PC-3 (cell line): ENCODE data around the gene GP9.

ENCODE experiments used
- EZH2 ChIP-seq: fragments of 300-600 bp; sonication (generic); IDR thresholded peaks from one replicate; pipeline ENCODE4 v1.6.1; 2017; ENCODE audit warnings: antibody characterized with exemption, mild to moderate bottlenecking, low read length; ENCODE audit not compliant: unreplicated experiment
- EZH2phosphoT487 ChIP-seq: fragments of 300-600 bp; sonication (generic); IDR thresholded peaks from 2 replicates; pipeline ENCODE4 v1.6.1; 2018; ENCODE audit warnings: mild to moderate bottlenecking, antibody characterized with exemption, low read length, borderline replicate concordance
- TF ChIP-seq, protein P1 (sequence below): fragments of 300-600 bp; sonication (generic); conservative IDR thresholded peaks from 2 replicates; pipeline ENCODE4 v1.5.1; 2017; ENCODE audit warnings: antibody characterized with exemption, low read depth, mild to moderate bottlenecking, low read length

DNA sequence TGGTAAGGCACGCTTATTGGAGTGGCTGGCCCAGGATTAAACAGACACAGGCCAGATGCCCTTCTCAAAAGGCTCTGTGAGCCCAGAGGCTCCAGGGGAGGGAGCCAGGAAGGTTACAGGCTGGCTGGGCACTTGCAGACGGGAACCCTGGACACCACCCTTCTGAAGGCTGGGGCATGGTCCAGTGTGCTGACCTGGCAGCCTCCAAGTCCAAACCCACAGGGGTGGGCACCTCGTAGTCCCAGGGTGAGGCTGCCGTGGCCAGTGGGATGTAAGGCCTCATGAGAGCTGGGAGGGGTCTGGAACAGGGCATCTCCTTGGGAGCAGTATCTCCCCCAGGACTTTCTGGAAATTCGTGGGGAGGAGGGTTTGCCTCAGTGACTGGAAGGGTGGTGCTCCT, 39.9 kb upstream of the GP9 start:
- TF ChIP-seq, protein P1, sequence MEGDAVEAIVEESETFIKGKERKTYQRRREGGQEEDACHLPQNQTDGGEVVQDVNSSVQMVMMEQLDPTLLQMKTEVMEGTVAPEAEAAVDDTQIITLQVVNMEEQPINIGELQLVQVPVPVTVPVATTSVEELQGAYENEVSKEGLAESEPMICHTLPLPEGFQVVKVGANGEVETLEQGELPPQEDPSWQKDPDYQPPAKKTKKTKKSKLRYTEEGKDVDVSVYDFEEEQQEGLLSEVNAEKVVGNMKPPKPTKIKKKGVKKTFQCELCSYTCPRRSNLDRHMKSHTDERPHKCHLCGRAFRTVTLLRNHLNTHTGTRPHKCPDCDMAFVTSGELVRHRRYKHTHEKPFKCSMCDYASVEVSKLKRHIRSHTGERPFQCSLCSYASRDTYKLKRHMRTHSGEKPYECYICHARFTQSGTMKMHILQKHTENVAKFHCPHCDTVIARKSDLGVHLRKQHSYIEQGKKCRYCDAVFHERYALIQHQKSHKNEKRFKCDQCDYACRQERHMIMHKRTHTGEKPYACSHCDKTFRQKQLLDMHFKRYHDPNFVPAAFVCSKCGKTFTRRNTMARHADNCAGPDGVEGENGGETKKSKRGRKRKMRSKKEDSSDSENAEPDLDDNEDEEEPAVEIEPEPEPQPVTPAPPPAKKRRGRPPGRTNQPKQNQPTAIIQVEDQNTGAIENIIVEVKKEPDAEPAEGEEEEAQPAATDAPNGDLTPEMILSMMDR = no peak
- TF ChIP-seq EZH2phosphoT487 = no peak
- no peak for TF ChIP-seq EZH2
